GM10847 (cell line): ENCODE measurements around the gene RBM17.

Source experiments
- POLR2A ChIP-seq: IDR thresholded peaks from 2 replicates; pipeline ENCODE4 v1.6.1; 2011; ENCODE audit not compliant: insufficient read length; ENCODE audit errors: extremely low read depth

The RBM17 gene

GRCh38 chr10:6088721-6089333 is at the start of gene RBM17:
RBM17 (plus strand) TSS chr10:6089034; CDS start chr10:6097066, 8,032 bp downstream.
- peak; percentile 80 for TF ChIP-seq POLR2A

DNA sequence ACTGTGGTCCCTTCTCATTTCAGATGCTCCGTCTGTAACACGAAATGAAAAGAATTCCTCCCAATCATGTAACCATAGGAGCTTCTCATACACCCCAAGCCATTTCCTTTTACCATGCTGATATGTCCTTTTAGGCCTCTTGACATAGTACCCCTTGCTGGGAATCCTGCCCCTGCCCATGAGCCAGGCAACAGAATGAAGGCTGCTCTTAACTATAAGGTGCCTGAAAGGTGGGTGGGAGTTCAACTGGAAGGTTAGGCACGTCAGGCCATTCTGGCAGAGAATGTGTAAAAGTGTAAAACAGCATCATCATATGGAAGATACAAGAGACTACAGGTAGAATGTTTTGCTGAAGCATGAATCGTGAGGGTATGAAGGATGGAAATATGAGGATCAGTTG is 49.1 kb upstream of the RBM17 start:
- TF ChIP-seq POLR2A = no peak

- no peak for TF ChIP-seq POLR2A
Measured at GRCh38 chr10:6040205-6040604, 48.6 kb upstream of the RBM17 start.

DNA sequence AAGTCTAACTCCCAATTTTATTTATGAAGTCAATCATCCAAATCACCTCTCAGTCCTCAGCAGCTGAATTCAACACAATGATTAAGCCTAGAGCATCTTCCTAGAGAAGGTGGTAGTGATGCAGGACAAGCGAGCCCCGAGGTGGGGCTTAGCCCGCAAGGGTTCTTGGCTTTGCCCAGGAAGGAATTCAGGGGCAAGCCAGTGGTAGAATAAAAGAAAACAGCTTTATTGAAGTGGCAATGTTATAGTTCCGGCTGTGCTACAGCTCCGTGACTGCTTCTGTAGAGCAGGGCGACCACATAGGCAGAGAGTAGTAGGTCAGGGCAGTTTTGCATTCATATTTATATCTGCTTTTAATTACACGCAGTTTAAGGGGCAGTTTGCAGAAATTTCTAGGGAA is 44.8 kb upstream of the RBM17 start:
- no peak for TF ChIP-seq POLR2A

GRCh38 chr10:6044751-6045313 is 44.0 kb upstream of the RBM17 start:
- TF ChIP-seq POLR2A = no peak

- TF ChIP-seq POLR2A = no peak
Measured at GRCh38 chr10:6045314-6045848, 43.5 kb upstream of the RBM17 start.

GRCh38 chr10:6045878-6046772 is 42.7 kb upstream of the RBM17 start:
- TF ChIP-seq POLR2A = no peak

GRCh38 chr10:6046773-6047611 is 41.8 kb upstream of the RBM17 start:
- no peak for TF ChIP-seq POLR2A

- TF ChIP-seq POLR2A = no peak
Measured at GRCh38 chr10:6047847-6048246, 41.0 kb upstream of the RBM17 start.

- no peak for TF ChIP-seq POLR2A
Measured at GRCh38 chr10:6048281-6049030, 40.4 kb upstream of the RBM17 start.

- no peak for TF ChIP-seq POLR2A
Measured at GRCh38 chr10:6049031-6049400, 39.8 kb upstream of the RBM17 start.

DNA sequence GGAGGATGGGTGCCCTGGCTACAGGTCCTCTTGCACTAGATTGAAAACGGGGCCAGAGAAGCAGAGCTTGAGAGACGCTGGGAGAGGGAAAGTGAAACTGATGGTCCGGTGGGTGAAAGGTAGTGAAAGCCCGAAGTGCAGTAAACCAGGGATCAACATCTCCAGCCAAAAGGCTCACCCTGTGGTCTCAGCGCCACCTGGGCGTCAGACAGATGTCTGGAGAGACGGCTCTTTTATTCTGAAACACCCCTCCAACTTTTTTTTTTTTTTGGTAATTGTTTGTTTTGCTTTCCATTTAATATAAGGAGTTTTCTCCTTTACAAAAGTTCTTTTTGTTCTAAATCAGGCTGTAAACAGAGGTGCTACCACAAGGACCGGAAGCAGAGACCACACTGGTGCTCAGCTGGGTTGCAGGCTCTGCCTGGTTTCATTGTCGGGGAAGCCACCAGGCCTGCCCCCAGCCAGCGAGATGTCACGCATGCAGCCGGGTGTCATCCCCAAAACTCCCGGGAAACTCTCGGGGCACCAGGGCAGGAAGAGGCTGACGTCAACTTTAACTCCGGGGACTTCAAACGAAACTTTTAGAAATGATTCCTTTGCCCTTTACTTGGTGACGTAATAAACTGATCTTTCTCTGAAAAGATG is 37.9 kb upstream of the RBM17 start:
- no peak for TF ChIP-seq POLR2A

DNA sequence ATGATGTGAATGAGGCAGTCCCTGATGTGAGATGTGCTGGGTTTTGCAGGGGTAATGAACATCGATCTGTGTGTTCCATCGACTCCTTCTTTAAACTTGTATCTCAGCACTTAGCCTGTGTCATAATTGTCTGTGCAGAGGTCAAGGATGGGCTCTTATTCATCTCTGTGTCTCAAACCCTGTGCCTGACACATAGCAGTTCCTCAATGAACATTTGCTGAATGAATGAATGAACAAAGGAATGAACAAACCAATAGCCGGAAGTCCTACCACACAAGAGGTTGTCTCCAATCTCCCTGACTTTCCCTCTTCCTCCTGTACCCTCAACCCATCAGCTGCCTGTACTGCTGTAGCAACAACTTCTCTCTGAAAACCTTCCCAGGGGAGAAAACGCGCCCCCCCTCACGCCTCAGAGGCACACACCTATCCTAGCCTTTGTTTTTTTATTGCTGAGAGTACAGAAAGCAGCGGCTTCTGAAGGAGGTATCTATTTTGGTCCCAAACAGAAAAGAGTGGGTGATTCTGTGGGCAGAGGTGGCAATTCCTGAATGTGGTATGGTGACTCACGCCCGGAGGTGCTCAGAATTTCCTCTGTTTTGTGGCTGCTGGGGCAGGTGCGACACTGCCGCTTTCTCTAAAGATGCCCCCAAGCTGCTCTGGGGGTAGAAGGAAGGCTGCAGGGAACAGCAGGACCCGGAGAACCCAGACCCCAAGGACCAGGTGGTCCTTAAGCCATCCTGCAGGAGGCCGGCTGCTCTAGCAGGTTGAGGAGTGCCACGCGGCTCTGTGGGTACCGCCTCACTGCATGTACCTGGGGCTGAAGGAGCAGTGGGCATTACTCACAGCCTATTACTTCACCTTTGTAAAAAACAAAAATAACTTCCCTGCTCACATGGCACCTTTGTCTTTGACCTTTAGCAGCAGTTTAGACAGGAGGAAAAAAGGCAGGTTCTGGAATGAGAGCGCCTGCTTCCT is 36.3 kb upstream of the RBM17 start:
- TF ChIP-seq POLR2A = no peak
